HEK293 (cell line): Measurements from ENCODE around the gene CNN1.
A peak's percentile ranks its signal among the peaks of the same experiment; 100 is the strongest.

Source experiments
- OVOL3 ChIP-seq: fragments of 450-650 bp; formaldehyde crosslinking; IDR thresholded peaks from 2 replicates; pipeline ENCODE4 v1.5.1; 2016; ENCODE audit warnings: missing biosample characterization, missing genetic modification characterization
- PRDM10 ChIP-seq: fragments of 450-650 bp; formaldehyde crosslinking; IDR thresholded peaks from 2 replicates; pipeline ENCODE4 v1.5.1; 2016; ENCODE audit warnings: missing biosample characterization, missing genetic modification characterization
- SALL2 ChIP-seq: fragments of 450-650 bp; formaldehyde crosslinking; IDR thresholded peaks from 2 replicates; pipeline ENCODE4 v1.5.0; 2017; ENCODE audit warnings: missing biosample characterization, mild to moderate bottlenecking, missing genetic modification characterization, borderline replicate concordance
- SP2 ChIP-seq: fragments of 450-650 bp; formaldehyde crosslinking; IDR thresholded peaks from 2 replicates; pipeline ENCODE4 v1.5.1; 2016; ENCODE audit warnings: missing biosample characterization, missing genetic modification characterization
- ZBTB11 ChIP-seq: fragments of 450-650 bp; formaldehyde crosslinking; conservative IDR thresholded peaks from 2 replicates; pipeline ENCODE4 v1.5.1; 2016; ENCODE audit warnings: low read depth, missing biosample characterization, missing genetic modification characterization
- ZFP3 ChIP-seq: fragments of 450-650 bp; formaldehyde crosslinking; IDR thresholded peaks from 2 replicates; pipeline ENCODE4 v1.5.1; 2016; ENCODE audit warnings: low read depth, missing biosample characterization, missing genetic modification characterization
- ZNF148 ChIP-seq: fragments of 450-650 bp; formaldehyde crosslinking; IDR thresholded peaks from 2 replicates; pipeline ENCODE4 v1.5.0; 2017; ENCODE audit warnings: missing biosample characterization, missing genetic modification characterization, borderline replicate concordance
- ZNF24 ChIP-seq: fragments of 450-650 bp; formaldehyde crosslinking; IDR thresholded peaks from 2 replicates; pipeline ENCODE4 v1.5.1; 2016; ENCODE audit warnings: missing biosample characterization, missing genetic modification characterization
- ZNF423 ChIP-seq: fragments of 450-650 bp; formaldehyde crosslinking; IDR thresholded peaks from 2 replicates; pipeline ENCODE4 v1.5.1; 2016; ENCODE audit warnings: missing biosample characterization, missing genetic modification characterization
- ZNF433 ChIP-seq: fragments of 450-650 bp; formaldehyde crosslinking; IDR thresholded peaks from 2 replicates; pipeline ENCODE4 v1.5.1; 2016; ENCODE audit warnings: missing biosample characterization, missing genetic modification characterization, low read depth
- ZNF529 ChIP-seq: fragments of 450-650 bp; formaldehyde crosslinking; IDR thresholded peaks from 2 replicates; pipeline ENCODE4 v1.5.1; 2017; ENCODE audit warnings: missing genetic modification characterization, missing biosample characterization; ENCODE audit not compliant: insufficient replicate concordance
- ZNF549 ChIP-seq: fragments of 450-650 bp; IDR thresholded peaks from 2 replicates; pipeline ENCODE4 v1.5.1; 2018; ENCODE audit warnings: missing biosample characterization, missing genetic modification characterization, mild to moderate bottlenecking, inconsistent platforms, moderate library complexity
- ZNF664 ChIP-seq: fragments of 450-650 bp; formaldehyde crosslinking; IDR thresholded peaks from 2 replicates; pipeline ENCODE4 v1.5.1; 2016; ENCODE audit warnings: missing biosample characterization, missing genetic modification characterization
- ZNF670 ChIP-seq: fragments of 450-650 bp; formaldehyde crosslinking; IDR thresholded peaks from 2 replicates; pipeline ENCODE4 v1.5.1; 2016; ENCODE audit warnings: missing biosample characterization, missing genetic modification characterization, low read depth
- ZNF707 ChIP-seq: fragments of 450-650 bp; formaldehyde crosslinking; IDR thresholded peaks from 2 replicates; pipeline ENCODE4 v1.5.1; 2016; ENCODE audit warnings: missing biosample characterization, missing genetic modification characterization
- TF ChIP-seq, protein P1 (sequence below): fragments of 450-650 bp; formaldehyde crosslinking; IDR thresholded peaks from 2 replicates; pipeline ENCODE4 v1.5.1; 2017; ENCODE audit warnings: missing biosample characterization, missing genetic modification characterization

CNN1 gene

DNA sequence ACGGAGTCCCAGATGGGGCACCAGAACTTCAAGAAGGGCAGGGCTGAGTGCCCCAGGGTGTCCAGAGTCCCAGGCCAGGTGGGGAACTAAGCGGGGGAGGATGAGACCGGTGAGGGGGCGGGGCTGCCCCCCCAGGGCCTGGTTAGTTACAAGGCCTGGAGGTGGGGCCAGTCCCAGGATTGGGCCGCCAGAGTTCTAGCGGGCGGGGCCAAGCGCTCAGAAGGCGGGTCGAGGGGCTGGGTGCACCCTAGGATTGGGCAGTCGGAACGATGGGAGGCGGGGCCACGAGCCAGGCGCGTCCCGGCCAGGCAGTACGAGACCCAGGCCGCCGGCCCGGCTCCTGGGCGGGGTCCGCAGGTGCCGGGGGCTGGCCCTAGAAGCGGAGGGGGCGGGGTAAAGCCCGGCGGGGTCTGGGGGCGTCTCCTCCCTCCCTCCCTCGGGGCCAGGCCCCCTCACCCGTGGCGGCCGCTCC is 33.6 kb upstream of the CNN1 start (continued):
- no peak for TF ChIP-seq ZNF529 (tag by site-specific recombination)
- TF ChIP-seq ZNF148 (tag by site-specific recombination), result no peak
- TF ChIP-seq ZNF664 (tag by site-specific recombination), result no peak
- no peak for TF ChIP-seq ZNF423 (tag by site-specific recombination)
- no peak for TF ChIP-seq ZNF24
- TF ChIP-seq ZNF549 (tag by site-specific recombination), result no peak
- no peak for TF ChIP-seq ZBTB11
- peak; percentile 77 for TF ChIP-seq PRDM10 (tag by site-specific recombination)
- no peak for TF ChIP-seq ZNF707 (tag by site-specific recombination)
- TF ChIP-seq ZNF670 (tag by site-specific recombination), result no peak
- TF ChIP-seq, protein P1, sequence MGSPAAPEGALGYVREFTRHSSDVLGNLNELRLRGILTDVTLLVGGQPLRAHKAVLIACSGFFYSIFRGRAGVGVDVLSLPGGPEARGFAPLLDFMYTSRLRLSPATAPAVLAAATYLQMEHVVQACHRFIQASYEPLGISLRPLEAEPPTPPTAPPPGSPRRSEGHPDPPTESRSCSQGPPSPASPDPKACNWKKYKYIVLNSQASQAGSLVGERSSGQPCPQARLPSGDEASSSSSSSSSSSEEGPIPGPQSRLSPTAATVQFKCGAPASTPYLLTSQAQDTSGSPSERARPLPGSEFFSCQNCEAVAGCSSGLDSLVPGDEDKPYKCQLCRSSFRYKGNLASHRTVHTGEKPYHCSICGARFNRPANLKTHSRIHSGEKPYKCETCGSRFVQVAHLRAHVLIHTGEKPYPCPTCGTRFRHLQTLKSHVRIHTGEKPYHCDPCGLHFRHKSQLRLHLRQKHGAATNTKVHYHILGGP (tag by site-specific recombination), result no peak
- TF ChIP-seq ZNF433 (tag by site-specific recombination), result no peak
- TF ChIP-seq SP2 (tag by site-specific recombination), result peak; percentile 98
- TF ChIP-seq OVOL3, result no peak
- no peak for TF ChIP-seq ZFP3 (tag by site-specific recombination)
- TF ChIP-seq SALL2 (tag by site-specific recombination), result no peak
